GM13977 (cell line): ENCODE results near the gene KRT71.

Experiments
- DNase-seq: peaks from one replicate; pipeline ENCODE4 v3.0.0; 2012; ENCODE audit warnings: low spot score
- in situ Hi-C: fragments of 300-500 bp; cut with MboI; formaldehyde crosslinking; loops from one replicate; pipeline ENCODE4 v1.12.0; 2022; ENCODE audit warnings: low sequenced_read_pairs, low pct_unique_long_range_greater_than_20kb, mixed read lengths, inconsistent platforms; ENCODE audit not compliant: unreplicated experiment
- TF ChIP-seq, protein P1 (sequence below): IDR thresholded peaks from 2 replicates; pipeline ENCODE4 v1.5.1; 2012; ENCODE audit warnings: mild to moderate bottlenecking, control low read depth; ENCODE audit not compliant: insufficient read depth; ENCODE audit errors: extremely low read depth, missing control alignments

Gene KRT71

DNA sequence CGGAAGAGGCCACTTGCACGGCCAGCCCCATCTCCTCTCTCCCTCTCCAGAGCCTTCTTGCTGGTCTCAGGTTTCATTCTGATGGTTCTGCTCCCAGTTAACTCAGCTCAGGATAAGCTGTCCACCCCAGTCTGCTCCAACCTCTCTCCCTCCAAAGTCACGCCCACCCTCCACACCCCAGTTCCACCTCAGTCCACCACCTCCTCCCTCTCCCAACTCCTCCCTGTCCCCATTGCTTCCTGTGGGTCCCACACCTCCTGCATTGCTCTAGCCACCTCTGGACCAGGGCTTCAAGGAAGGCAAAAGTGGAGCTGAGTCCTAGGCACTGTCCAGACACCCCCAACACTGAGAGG is 13.1 kb downstream of the KRT71 start:
- in situ Hi-C loops: no loop called here
- TF ChIP-seq, protein P1, sequence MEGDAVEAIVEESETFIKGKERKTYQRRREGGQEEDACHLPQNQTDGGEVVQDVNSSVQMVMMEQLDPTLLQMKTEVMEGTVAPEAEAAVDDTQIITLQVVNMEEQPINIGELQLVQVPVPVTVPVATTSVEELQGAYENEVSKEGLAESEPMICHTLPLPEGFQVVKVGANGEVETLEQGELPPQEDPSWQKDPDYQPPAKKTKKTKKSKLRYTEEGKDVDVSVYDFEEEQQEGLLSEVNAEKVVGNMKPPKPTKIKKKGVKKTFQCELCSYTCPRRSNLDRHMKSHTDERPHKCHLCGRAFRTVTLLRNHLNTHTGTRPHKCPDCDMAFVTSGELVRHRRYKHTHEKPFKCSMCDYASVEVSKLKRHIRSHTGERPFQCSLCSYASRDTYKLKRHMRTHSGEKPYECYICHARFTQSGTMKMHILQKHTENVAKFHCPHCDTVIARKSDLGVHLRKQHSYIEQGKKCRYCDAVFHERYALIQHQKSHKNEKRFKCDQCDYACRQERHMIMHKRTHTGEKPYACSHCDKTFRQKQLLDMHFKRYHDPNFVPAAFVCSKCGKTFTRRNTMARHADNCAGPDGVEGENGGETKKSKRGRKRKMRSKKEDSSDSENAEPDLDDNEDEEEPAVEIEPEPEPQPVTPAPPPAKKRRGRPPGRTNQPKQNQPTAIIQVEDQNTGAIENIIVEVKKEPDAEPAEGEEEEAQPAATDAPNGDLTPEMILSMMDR: no peak
- DNase-seq: no peak

DNA sequence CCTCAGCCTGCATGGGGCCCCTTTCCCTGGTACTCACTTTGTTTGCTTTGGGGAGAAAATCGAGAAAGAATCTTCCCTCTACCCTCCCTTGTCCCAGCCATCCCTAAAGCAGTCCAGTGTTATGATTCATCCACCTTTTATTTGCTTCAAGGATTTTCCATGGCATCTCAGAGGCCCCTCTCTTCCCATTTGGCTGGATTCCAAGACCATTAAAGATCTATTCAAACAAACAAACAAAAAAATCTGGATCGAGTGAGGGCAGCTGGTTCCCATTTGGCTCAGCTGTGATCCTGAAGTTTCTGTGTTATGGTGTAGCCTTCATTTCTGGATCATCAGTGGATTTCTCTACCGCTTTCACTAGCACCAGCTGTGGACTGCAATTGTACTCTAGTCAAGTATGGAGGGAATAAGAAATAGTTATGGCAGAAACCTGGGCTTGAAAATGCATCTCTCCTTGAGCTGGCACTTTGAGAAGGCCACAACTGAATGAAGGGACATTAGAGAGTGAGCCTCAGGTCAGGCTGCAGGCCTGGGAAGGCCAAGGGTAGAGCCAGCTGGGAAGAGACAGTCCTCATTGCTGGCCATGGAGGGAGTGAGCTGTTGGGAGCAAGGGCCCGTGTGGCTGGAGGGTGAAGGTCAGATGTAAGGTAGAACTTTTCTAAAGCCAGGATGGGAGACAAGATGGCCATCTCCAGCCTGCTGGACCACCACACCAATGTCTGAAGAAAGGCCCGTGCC is 13.7 kb downstream of the KRT71 start:
- in situ Hi-C loops: no loop called here
- TF ChIP-seq, protein P1: no peak
- DNase-seq: no peak

DNA sequence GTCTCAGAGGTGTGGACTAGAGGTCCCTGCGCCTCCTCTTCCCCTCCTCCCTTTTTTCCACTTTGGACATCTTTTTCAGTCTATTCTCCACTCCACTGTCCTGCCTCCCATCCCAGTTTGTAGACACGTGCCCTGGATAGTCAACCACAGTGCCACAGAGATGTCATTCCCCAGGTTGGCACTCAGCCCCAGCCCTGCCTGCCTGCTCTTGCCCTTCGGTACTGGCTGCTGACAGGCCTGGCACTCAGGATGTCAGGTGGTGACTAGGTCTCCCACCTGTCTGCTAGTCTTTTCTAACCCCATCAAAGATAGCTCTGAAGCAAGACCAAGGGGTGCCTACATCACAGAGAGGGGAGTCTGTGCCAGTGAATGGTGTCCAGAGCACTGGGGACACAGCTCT is 15.8 kb downstream of the KRT71 start:
- in situ Hi-C loops: no loop called here

DNA sequence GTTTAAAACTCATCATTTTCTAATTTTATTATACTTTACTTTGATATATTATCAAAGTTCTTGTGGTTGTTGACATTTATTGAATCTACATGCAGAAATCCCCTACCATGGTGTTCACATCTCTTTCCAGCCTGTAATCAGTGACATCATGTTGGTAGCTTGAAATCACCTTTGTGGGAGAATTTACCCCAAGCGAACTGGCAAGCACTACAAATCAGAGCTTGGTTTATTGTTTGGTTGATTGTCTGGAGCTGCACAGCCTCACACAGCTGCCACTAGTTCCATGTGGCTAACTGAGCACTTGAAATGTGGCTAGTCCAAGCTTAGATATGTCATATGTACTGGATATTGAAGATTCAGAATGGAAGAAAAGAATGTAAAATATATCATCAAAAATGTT is 17.4 kb downstream of the KRT71 start:
- TF ChIP-seq, protein P1: no peak
- no peak for DNase-seq
- in situ Hi-C loops: no loop called here

More for the DNA sequence above, 15.8 kb downstream of the KRT71 start:
- DNase-seq: no peak
- TF ChIP-seq, protein P1: no peak

DNA sequence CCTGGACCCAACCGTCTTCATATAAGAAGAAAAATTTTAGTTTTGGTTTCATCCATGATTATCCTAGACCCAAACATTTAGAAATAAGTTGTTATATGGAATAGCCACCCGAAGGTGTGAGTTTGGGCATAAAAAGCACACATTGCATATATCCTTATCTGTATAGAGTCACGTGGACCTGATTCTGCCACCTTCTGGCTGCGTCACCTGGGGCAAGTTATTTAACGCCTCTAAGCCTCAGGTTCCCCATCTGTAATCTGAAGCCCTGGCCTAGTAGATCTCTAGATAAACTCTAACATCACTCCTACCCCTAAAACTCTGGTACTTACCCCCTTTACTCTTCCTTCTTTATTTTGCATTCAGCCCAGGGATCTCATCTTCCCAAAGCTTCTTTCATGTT is 18.5 kb downstream of the KRT71 start:
- TF ChIP-seq, protein P1: no peak
- in situ Hi-C loops: no loop called here
- DNase-seq: no peak

DNA sequence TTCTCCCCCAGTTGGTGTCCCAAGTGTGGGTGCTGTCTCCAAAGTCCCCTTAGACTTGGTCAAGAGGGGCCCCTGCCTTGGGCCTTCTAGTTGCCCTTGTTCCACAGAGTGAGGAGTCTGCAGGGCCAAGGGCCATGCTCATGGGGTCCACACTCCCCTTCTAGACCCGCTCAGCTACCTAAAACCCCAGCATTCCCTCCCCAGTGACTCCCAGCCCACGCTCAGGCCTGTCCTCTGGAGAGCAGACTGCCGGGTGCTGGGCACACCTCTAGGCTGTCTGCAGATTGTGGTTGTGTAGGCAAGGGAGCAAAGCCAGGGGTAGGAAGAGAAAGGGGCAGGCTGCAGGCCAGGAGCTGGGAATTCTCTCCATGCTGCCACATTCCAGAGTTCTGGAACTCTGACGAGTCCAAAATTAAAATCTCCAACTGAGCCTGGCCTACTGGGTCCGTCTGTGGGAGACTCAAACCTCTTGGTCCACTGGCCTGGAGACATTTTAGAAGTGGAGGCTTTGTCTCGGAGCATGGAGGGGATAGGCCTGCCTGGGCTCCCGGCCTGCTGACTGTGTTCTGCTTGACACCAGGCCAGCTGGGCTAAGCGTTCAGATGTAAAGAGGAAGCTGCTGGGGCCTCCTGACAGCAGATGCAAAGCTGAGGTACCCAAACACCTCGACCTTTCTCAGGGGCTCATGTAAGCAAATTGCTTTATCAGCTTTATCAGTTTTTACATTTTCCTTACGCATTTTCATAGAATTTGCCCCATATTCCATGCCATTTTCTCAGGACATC is 19.1 kb downstream of the KRT71 start:
- TF ChIP-seq, protein P1: no peak
- in situ Hi-C loops: no loop called here
- no peak for DNase-seq
